Activated CD4-positive, alpha-beta T cell treated with anti-CD3 and anti-CD28 coated beads for 36 hours (primary cell): ENCODE data around the gene FASTKD3. TPM values are rescaled to one million over a fixed set of nuclear protein-coding genes. Genes with fewer than 3 reads are reported as not detected.

ENCODE experiments used
- ATAC-seq: fragments of 200-7000 bp; cut with Tn5 transposase; one replicate; pipeline ENCODE4 v1.10.0; 2021; ENCODE audit warnings: mild to moderate bottlenecking, moderate library complexity
- CTCF ChIA-PET: fragments of 350-600 bp; sonication (Branson Sonifier 250); formaldehyde crosslinking; loops from one replicate; lab custom pipeline; 2021; ENCODE audit warnings: antibody characterized with exemption; lab: Charles Lee
- POLR2A ChIA-PET: fragments of 350-600 bp; sonication (Branson Sonifier 250); formaldehyde crosslinking; loops from one replicate; lab custom pipeline; 2021; ENCODE audit warnings: antibody characterized with exemption, inconsistent platforms; lab: Charles Lee
- DNase-seq: peaks from one replicate; pipeline ENCODE4 v3.0.0-alpha.2; 2020
- H3K27ac Mint-ChIP-seq: one replicate; pipeline ENCODE4 v1.8.0; 2021; ENCODE audit warnings: mixed read lengths
- H3K27me3 Mint-ChIP-seq: one replicate; pipeline ENCODE4 v1.8.0; 2021; ENCODE audit warnings: mixed read lengths
- H3K36me3 Mint-ChIP-seq: one replicate; pipeline ENCODE4 v1.8.0; 2021; ENCODE audit warnings: low read depth, mixed read lengths
- H3K4me1 Mint-ChIP-seq: one replicate; pipeline ENCODE4 v1.8.0; 2021; ENCODE audit warnings: mixed read lengths
- H3K4me3 Mint-ChIP-seq: one replicate; pipeline ENCODE4 v1.8.0; 2021; ENCODE audit warnings: mild to moderate bottlenecking, moderate library complexity, mixed read lengths
- H3K9me3 Mint-ChIP-seq: one replicate; pipeline ENCODE4 v1.8.0; 2021; ENCODE audit warnings: low read depth, mixed read lengths
- intact Hi-C, 2 experiments: fragments of 100-400 bp; cut with DNase I in 1 of 2; cut with micrococcal nuclease in 1 of 2; formaldehyde crosslinking; loops; one replicate each; pipeline versions ENCODE4 v1.14.2 to v1.15.1; 2022 to 2024; cut with DNase I, micrococcal nuclease
- total RNA-seq, 2 experiments: library from RNA; stranded (reverse); gene quantifications; one replicate each; pipeline ENCODE4 v1.2.3, GENCODE V29; 2021

Gene FASTKD3
- total RNA-seq, 2 experiments from 2014 or later, result 9.2 to 9.6 TPM

DNA sequence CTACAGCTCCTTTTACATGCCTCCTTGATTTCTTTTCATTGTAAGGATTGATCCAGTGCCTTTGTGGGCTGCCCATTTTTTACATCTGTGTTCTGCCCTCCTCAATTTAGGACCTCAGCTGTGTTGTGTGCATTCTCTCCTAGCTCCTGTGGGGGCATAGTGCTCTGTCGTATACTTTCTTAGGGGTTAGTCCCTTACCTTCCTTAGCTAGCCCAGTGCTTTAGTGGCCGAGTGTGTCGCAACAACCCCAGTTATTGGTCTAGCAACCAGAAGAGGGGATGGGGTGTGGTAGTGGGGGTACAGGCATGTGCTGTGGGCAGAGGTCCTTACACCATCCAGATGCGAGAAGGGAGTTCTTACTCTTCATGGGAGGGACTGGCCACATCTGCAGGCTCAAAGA is 12.3 kb upstream of the FASTKD3 start:
- POLR2A ChIA-PET, result no interaction called here
- Mint-ChIP-seq H3K27me3 (no peaks in the 10 kb centered on the region), H3K27ac (no peak overlapping the region), H3K9me3 (no peaks in the 10 kb centered on the region), H3K4me3 (no peak overlapping the region), H3K36me3 (peaks cover 63% of the 10 kb centered on the region), H3K4me1 (peaks cover 41% of the 10 kb centered on the region)
- CTCF ChIA-PET, result interaction anchor here (0.5 kb wide), 1 partner anchor 1236 kb away, joined by 3 read pairs; no protein-coding TSS in a partner anchor
- DNase-seq (no peak), ATAC-seq (no peak)
- intact Hi-C loops, result no loop called here

- DNase-seq, result peak; percentile 29
- peak overlapping the region; percentile 6 for H3K4me3 Mint-ChIP-seq
- intact Hi-C loops, result loop anchor here (1.0 kb wide), 3 partner anchors 9 to 1050 kb away; partner anchors contain the start of genes FASTKD3 (in 2 of the 2) and MTRR (in 2 of the 2)
- H3K27me3 Mint-ChIP-seq, result no peaks in the 10 kb centered on the region
- peak overlapping the region; percentile 83 for H3K27ac Mint-ChIP-seq
- H3K4me1 Mint-ChIP-seq, result peaks cover 55% of the 10 kb centered on the region
- peaks cover 72% of the 10 kb centered on the region for H3K36me3 Mint-ChIP-seq
- ChIA-PET CTCF (interaction anchor here (0.9 to 1.9 kb wide), 2 partner anchors 9 to 18 kb away, joined by 4 to 11 read pairs; no protein-coding TSS in a partner anchor), POLR2A (interaction anchor here (1.0 kb wide), 1 partner anchor 10 kb away, joined by 4 read pairs; the partner anchor contains the start of genes FASTKD3 and MTRR)
- ATAC-seq, result peak; percentile 72
- H3K9me3 Mint-ChIP-seq, result no peaks in the 10 kb centered on the region
Observed at GRCh38 chr5:7878381-7878873, 9.6 kb upstream of the FASTKD3 start.

- peak overlapping the region; percentile 83 for H3K27ac Mint-ChIP-seq
- no peak for ATAC-seq
- peaks cover 70% of the 10 kb centered on the region for H3K36me3 Mint-ChIP-seq
- peak overlapping the region; percentile 6 for H3K4me3 Mint-ChIP-seq
- POLR2A ChIA-PET, result interaction anchor here (1.0 kb wide), 1 partner anchor 9 kb away, joined by 4 read pairs; the partner anchor contains the start of genes FASTKD3 and MTRR
- no peaks in the 10 kb centered on the region for H3K27me3 Mint-ChIP-seq
- CTCF ChIA-PET, result interaction anchor here (0.9 to 1.9 kb wide), 2 partner anchors 9 to 19 kb away, joined by 4 to 11 read pairs; no protein-coding TSS in a partner anchor
- intact Hi-C loops, result loop anchor here (1.0 kb wide), 3 partner anchors 9 to 1050 kb away; partner anchors contain the start of genes FASTKD3 (in 2 of the 2) and MTRR (in 2 of the 2)
- DNase-seq, result no peak
- no peaks in the 10 kb centered on the region for H3K9me3 Mint-ChIP-seq
- peaks cover 60% of the 10 kb centered on the region for H3K4me1 Mint-ChIP-seq
Observed at GRCh38 chr5:7877851-7878250, 9.0 kb upstream of the FASTKD3 start.

GRCh38 chr5:7876867-7877266 is 8.0 kb upstream of the FASTKD3 start:
- Mint-ChIP-seq H3K36me3 (peaks cover 75% of the 10 kb centered on the region), H3K27me3 (no peaks in the 10 kb centered on the region), H3K4me3 (no peak overlapping the region), H3K4me1 (peaks cover 67% of the 10 kb centered on the region), H3K27ac (no peak overlapping the region), H3K9me3 (no peaks in the 10 kb centered on the region)
- ChIA-PET CTCF (interaction anchor here (0.5 to 1.8 kb wide), 4 partner anchors 9 to 1031 kb away, joined by 3 to 6 read pairs (median 4); no protein-coding TSS in a partner anchor), POLR2A (interaction anchor here (0.5 to 1.0 kb wide), 2 partner anchors 8 to 10 kb away, joined by 3 read pairs; partner anchors contain the start of genes FASTKD3 and MTRR)
- DNase-seq (peak; percentile 57), ATAC-seq (peak; percentile 77)
- intact Hi-C loops, result no loop called here

GRCh38 chr5:7875151-7875550 is 6.3 kb upstream of the FASTKD3 start:
- CTCF ChIA-PET, result interaction anchor here (1.0 kb wide), 1 partner anchor 13 kb away, joined by 3 read pairs; no protein-coding TSS in a partner anchor
- H3K36me3 Mint-ChIP-seq, result peaks cover 71% of the 10 kb centered on the region
- no peak overlapping the region for H3K27ac Mint-ChIP-seq
- no peaks in the 10 kb centered on the region for H3K9me3 Mint-ChIP-seq
- no peak overlapping the region for H3K4me3 Mint-ChIP-seq
- DNase-seq (no peak), ATAC-seq (no peak)
- peaks cover 75% of the 10 kb centered on the region for H3K4me1 Mint-ChIP-seq
- intact Hi-C loops, result no loop called here
- no peaks in the 10 kb centered on the region for H3K27me3 Mint-ChIP-seq
- POLR2A ChIA-PET, result no interaction called here

DNA sequence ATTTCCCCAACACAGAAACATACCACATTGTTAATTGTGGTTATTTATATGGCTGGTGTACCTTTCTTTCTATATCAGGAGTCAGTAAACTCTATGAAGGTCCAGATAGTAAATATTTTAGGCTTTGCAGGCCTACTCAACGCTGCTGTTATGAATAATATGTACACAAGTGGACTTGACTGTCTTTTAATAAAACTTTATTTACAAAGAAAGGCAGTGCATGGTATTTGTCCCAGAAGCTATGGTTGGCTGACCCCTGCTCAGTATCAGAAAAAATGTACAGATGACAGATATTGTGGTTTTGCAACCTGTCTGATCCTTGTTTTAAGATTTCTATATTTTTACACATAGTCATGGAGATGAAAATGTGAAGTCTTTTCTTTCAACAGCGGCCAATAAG is 5.8 kb upstream of the FASTKD3 start:
- H3K9me3 Mint-ChIP-seq, result no peaks in the 10 kb centered on the region
- no peak overlapping the region for H3K27ac Mint-ChIP-seq
- no peaks in the 10 kb centered on the region for H3K27me3 Mint-ChIP-seq
- ChIA-PET POLR2A (no interaction called here), CTCF (interaction anchor here (1.0 kb wide), 1 partner anchor 14 kb away, joined by 3 read pairs; no protein-coding TSS in a partner anchor)
- DNase-seq (no peak), ATAC-seq (no peak)
- no peak overlapping the region for H3K4me3 Mint-ChIP-seq
- intact Hi-C loops, result no loop called here
- H3K36me3 Mint-ChIP-seq, result peaks cover 71% of the 10 kb centered on the region
- peaks cover 78% of the 10 kb centered on the region for H3K4me1 Mint-ChIP-seq

DNA sequence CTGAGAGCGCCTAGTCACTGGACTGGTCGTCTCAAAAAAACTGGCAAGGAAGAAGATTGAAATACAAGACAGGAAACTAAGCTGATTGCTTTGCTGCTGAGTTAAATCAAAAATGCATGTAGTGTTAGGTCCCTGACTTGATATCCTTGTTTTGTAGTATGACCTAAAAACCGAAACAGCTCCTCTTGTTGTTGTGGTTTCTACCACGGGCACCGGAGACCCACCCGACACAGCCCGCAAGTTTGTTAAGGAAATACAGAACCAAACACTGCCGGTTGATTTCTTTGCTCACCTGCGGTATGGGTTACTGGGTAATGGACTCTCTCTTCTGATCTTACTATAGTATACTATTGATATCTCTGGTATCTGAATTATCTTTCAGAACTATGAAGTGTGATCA is 4.4 kb upstream of the FASTKD3 start:
- Mint-ChIP-seq H3K4me3 (peak overlapping the region; percentile 48), H3K27me3 (no peaks in the 10 kb centered on the region), H3K27ac (peak overlapping the region; percentile 55), H3K4me1 (peaks cover 69% of the 10 kb centered on the region), H3K36me3 (peaks cover 60% of the 10 kb centered on the region), H3K9me3 (no peaks in the 10 kb centered on the region)
- POLR2A ChIA-PET, result no interaction called here
- peak; percentile 47 for DNase-seq
- intact Hi-C loops, result no loop called here
- CTCF ChIA-PET, result interaction anchor here (1.7 to 2.2 kb wide), 3 partner anchors 14 to 16 kb away, joined by 5 to 10 read pairs (median 8); no protein-coding TSS in a partner anchor
- peak; percentile 5 for ATAC-seq

GRCh38 chr5:7872517-7873130 is 3.8 kb upstream of the FASTKD3 start:
- DNase-seq (no peak), ATAC-seq (no peak)
- H3K4me3 Mint-ChIP-seq, result peak overlapping the region; percentile 48
- H3K27me3 Mint-ChIP-seq, result no peaks in the 10 kb centered on the region
- H3K27ac Mint-ChIP-seq, result peak overlapping the region; percentile 55
- H3K9me3 Mint-ChIP-seq, result no peaks in the 10 kb centered on the region
- CTCF ChIA-PET, result interaction anchor here (0.7 to 2.2 kb wide), 4 partner anchors 12 to 16 kb away, joined by 3 to 10 read pairs (median 6); no protein-coding TSS in a partner anchor
- H3K4me1 Mint-ChIP-seq, result peaks cover 66% of the 10 kb centered on the region
- POLR2A ChIA-PET, result interaction anchor here (0.6 kb wide), 1 partner anchor 1113 kb away, joined by 3 read pairs; no protein-coding TSS in a partner anchor
- intact Hi-C loops, result no loop called here
- peaks cover 54% of the 10 kb centered on the region for H3K36me3 Mint-ChIP-seq

- peaks cover 51% of the 10 kb centered on the region for H3K36me3 Mint-ChIP-seq
- H3K27me3 Mint-ChIP-seq, result no peaks in the 10 kb centered on the region
- ChIA-PET CTCF (interaction anchor here (0.6 to 2.2 kb wide), 4 partner anchors 13 to 949 kb away, joined by 4 to 10 read pairs (median 6); no protein-coding TSS in a partner anchor), POLR2A (interaction anchor here (0.6 kb wide), 1 partner anchor 1112 kb away, joined by 3 read pairs; no protein-coding TSS in a partner anchor)
- H3K4me3 Mint-ChIP-seq, result no peak overlapping the region
- H3K9me3 Mint-ChIP-seq, result no peaks in the 10 kb centered on the region
- peaks cover 67% of the 10 kb centered on the region for H3K4me1 Mint-ChIP-seq
- H3K27ac Mint-ChIP-seq, result peak overlapping the region; percentile 41
- intact Hi-C loops, result no loop called here
- ATAC-seq, result no peak
- no peak for DNase-seq
Observed at GRCh38 chr5:7871653-7872052, 2.8 kb upstream of the FASTKD3 start.

- Mint-ChIP-seq H3K36me3 (peaks cover 42% of the 10 kb centered on the region), H3K4me3 (peak overlapping the region; percentile 94), H3K27ac (peak overlapping the region; percentile 90), H3K27me3 (no peaks in the 10 kb centered on the region), H3K9me3 (no peaks in the 10 kb centered on the region), H3K4me1 (peaks cover 71% of the 10 kb centered on the region)
- ChIA-PET POLR2A (interaction anchor here (0.5 to 1.7 kb wide), 4 partner anchors 7 to 19 kb away, joined by 3 to 9 read pairs (median 4); partner anchors contain the start of gene CFAP90), CTCF (interaction anchor here (0.6 to 5.0 kb wide), 5 partner anchors 9 to 18 kb away, joined by 3 to 21 read pairs (median 6); no protein-coding TSS in a partner anchor)
- DNase-seq, result peak; percentile 61
- intact Hi-C loops, result loop anchor here (1.0 to 10.0 kb wide), 10 partner anchors 9 to 1492 kb away; partner anchors contain the start of genes NSUN2 (in 2 of the 2), SRD5A1 (in 2 of the 2), TENT4A (in 2 of the 2) and CFAP90 (in 1 of the 2)
- peak; percentile 27 for ATAC-seq
Observed at GRCh38 chr5:7869474-7870136, 774 bp upstream of the FASTKD3 start.
